Panc1 (cell line): ENCODE measurements around the gene TRERF1.

Experiments used
- POLR2AphosphoS5 ChIP-seq: IDR thresholded peaks from 2 replicates; pipeline ENCODE4 v1.6.1; 2012; ENCODE audit warnings: mild to moderate bottlenecking, low read depth, low read length, moderate library complexity
- SIN3A ChIP-seq: IDR thresholded peaks from 2 replicates; pipeline ENCODE4 v1.6.1; 2012; ENCODE audit warnings: low read depth, mild to moderate bottlenecking, low read length, moderate library complexity, borderline replicate concordance; ENCODE audit not compliant: insufficient read depth
- TCF7L2 ChIP-seq: IDR thresholded peaks from 2 replicates; pipeline ENCODE4 v1.6.1; 2011; ENCODE audit warnings: mild to moderate bottlenecking, low read depth, low read length, inconsistent platforms
- TF ChIP-seq, protein P1 (sequence below), 2 experiments: IDR thresholded peaks; 2 replicates each; pipeline ENCODE4 v1.6.1; 2011 to 2012; ENCODE audit warnings: low read depth in 2 of 2, control low read depth in 1 of 2, low read length in 1 of 2, mild to moderate bottlenecking in 1 of 2, moderate library complexity in 1 of 2; ENCODE audit not compliant: insufficient read depth in 1 of 2
- TF ChIP-seq, protein P2 (sequence below): fragments of 450-650 bp; IDR thresholded peaks from 2 replicates; pipeline ENCODE4 v1.5.1; 2017; ENCODE audit warnings: mild to moderate bottlenecking

DNA sequence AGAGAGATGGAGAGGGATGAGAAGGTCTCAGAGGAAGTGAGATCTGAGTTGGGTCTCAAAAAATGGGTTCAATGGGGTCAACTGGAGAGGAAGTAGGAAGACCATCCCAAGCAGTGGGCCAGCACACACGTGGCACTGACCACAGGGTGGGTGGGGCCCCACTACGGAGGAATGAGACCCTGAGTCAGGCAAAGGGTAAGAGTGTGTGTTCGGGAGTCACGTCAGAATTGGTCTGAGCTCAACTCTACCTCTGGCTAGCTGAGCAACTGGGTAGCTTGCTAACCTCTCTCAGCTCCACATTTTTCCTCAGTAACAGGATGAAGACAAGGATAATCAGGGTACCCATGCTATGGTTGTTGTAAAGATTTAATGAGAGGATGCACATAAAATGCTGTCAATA, 79.0 kb downstream of the TRERF1 start:
- TF ChIP-seq, protein P1, sequence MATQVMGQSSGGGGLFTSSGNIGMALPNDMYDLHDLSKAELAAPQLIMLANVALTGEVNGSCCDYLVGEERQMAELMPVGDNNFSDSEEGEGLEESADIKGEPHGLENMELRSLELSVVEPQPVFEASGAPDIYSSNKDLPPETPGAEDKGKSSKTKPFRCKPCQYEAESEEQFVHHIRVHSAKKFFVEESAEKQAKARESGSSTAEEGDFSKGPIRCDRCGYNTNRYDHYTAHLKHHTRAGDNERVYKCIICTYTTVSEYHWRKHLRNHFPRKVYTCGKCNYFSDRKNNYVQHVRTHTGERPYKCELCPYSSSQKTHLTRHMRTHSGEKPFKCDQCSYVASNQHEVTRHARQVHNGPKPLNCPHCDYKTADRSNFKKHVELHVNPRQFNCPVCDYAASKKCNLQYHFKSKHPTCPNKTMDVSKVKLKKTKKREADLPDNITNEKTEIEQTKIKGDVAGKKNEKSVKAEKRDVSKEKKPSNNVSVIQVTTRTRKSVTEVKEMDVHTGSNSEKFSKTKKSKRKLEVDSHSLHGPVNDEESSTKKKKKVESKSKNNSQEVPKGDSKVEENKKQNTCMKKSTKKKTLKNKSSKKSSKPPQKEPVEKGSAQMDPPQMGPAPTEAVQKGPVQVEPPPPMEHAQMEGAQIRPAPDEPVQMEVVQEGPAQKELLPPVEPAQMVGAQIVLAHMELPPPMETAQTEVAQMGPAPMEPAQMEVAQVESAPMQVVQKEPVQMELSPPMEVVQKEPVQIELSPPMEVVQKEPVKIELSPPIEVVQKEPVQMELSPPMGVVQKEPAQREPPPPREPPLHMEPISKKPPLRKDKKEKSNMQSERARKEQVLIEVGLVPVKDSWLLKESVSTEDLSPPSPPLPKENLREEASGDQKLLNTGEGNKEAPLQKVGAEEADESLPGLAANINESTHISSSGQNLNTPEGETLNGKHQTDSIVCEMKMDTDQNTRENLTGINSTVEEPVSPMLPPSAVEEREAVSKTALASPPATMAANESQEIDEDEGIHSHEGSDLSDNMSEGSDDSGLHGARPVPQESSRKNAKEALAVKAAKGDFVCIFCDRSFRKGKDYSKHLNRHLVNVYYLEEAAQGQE (IDR thresholded peaks at IDR 0.05; ENCODE audit: insufficient read depth in 1 of 2, low read depth in 2 of 2, low read length in 1 of 2): no peak
- TF ChIP-seq, protein P2, sequence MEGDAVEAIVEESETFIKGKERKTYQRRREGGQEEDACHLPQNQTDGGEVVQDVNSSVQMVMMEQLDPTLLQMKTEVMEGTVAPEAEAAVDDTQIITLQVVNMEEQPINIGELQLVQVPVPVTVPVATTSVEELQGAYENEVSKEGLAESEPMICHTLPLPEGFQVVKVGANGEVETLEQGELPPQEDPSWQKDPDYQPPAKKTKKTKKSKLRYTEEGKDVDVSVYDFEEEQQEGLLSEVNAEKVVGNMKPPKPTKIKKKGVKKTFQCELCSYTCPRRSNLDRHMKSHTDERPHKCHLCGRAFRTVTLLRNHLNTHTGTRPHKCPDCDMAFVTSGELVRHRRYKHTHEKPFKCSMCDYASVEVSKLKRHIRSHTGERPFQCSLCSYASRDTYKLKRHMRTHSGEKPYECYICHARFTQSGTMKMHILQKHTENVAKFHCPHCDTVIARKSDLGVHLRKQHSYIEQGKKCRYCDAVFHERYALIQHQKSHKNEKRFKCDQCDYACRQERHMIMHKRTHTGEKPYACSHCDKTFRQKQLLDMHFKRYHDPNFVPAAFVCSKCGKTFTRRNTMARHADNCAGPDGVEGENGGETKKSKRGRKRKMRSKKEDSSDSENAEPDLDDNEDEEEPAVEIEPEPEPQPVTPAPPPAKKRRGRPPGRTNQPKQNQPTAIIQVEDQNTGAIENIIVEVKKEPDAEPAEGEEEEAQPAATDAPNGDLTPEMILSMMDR: no peak
- TF ChIP-seq POLR2AphosphoS5 (no peak), SIN3A (no peak), TCF7L2 (no peak)
